ENCODE measurements around the gene P2RY13.

- TF ChIP-seq POLR2A (IDR thresholded peaks at IDR 0.05; ENCODE audit: low read length): no peak
- no peak for TF ChIP-seq GATA1 (IDR thresholded peaks at IDR 0.05; ENCODE audit: low read depth, low read length)
Observed at GRCh38 chr3:151285940-151286339, 43.4 kb downstream of the P2RY13 start.

Measured in erythroblast (primary cell).